GM21825 (cell line): ENCODE measurements around the gene ATXN1.

ENCODE experiments used
- ATAC-seq: cut with Tn5 transposase; IDR thresholded peaks from one replicate; pipeline ENCODE4 v1.9.1; 2021; ENCODE audit warnings: mild to moderate bottlenecking, moderate library complexity; ENCODE audit not compliant: unreplicated experiment

ATXN1 gene

GRCh38 chr6:16747232-16748024 is 13.8 kb downstream of the ATXN1 start:
- no peak for ATAC-seq

DNA sequence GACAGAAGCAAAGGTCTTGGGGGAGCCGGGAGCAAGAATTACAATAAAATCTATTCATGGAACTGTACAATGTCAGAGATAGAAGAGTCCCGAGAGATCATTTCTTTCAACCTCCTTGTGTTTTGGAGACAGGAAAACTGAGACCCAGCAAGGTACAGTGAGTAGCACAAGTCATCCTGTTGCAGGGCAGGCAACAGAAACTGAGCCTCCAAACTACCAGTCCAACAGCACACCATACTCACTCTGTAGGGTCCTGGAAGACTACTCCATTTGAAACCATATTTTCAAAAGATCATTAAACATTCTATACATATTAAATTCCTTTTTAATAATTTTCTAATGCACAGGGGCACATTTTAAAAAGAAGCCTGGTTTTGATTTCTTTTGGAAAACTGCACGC is 14.4 kb downstream of the ATXN1 start:
- no peak for ATAC-seq

DNA sequence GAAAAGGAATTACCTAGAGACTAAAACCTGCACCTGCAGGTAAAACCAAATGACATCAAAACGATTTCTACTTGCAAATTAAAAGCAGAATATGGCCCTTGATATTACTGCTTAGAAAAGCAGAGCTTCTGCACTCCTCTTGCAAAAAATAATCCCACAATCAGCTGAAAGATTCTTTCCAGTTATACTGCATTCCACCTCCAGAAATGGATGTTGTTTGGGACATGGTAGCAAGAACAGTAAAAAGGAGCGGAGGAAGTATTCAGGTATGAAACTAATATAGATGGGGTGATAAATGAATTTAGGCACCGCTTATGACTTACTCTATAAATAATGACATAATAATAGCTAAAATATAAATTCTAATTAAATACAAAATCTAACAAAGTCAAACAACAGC is 14.9 kb downstream of the ATXN1 start:
- ATAC-seq, result no peak

DNA sequence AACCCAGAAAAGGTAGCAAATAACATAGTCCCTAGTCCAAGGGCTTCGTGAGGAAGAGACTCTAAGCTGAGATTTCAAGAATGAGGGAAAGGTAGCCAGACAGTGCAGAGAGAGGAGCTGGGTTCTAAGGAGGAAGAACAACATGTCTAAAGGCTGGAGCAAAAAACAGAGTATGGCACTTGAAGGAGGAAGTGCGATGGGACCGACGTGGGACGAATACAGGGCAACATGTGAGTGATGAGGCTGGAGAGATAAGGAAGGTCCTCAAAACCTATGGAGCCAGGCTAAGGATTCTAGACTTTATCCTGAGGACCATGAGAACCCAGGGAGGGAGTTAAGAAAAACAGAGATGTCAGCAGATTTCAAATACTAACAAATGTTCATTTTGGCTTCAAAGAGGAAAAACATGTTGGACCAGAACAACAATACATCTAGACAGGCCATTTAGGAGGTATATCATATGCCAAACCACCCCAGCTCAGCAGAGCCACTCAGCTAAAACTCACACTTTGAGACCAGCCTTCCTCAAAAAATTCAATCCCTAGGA is 17.5 kb downstream of the ATXN1 start:
- ATAC-seq, result no peak

DNA sequence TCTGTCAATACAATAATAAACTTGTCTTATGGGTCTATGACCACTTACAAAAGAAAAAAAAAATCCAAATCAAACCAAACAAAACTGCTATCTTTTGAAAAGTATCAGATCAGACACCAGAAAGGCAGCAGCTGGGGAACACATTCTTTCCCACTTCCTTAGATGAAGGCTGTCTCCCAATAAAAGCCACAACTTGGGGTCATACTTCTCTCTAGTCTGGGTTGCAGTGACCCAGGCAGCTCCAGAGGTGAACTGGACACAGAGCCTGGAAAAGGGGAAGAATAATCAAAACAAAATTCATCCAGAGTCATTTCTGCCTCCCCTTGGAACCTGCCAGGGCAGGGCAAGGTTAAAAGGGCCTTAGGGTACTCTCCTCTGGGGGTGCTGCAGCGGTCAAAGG is 19.1 kb downstream of the ATXN1 start:
- no peak for ATAC-seq

GRCh38 chr6:16741112-16742016 is 19.9 kb downstream of the ATXN1 start:
- peak; percentile 59 for ATAC-seq

DNA sequence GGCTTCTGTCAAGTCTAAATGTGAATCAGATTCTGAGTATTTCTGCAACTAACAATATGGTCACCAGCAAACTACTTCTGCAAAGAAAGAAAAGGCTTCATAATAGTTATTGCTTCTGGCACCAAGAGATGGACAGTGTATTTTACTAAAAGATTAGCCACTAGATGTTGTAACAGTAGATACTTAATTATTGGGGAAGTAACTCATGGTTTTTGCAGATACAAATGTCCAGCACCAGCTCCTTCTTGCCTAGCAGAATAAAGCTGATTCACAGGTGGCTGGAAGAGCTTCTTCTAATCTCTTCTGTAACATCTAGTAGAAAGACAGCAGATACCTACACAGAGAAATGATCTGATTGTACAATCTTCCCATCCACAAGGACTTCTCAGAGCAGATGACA is 21.2 kb downstream of the ATXN1 start:
- no peak for ATAC-seq

DNA sequence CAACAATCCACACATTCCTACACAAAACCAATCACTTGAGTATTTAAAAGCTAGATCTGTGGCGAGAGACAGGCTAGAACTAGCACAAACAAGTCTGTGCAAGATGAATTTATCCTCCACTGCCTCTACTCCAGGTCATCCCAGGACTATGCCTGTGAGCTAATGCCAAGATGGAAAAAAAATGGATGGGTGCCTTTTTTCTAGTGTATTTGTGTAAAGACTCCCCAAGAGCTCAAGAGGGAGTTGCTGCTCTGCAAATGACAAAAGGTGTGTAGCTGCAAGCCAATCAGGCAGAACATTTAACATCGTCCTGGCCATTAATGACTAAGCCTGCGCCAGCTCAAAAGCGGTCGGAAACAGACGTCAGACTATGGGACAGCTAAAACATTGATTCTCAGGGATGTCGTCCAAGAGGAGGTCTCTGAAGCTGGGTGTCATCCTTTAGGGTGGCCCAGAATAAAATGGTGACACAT is 21.9 kb downstream of the ATXN1 start:
- ATAC-seq, result no peak

- ATAC-seq, result no peak
Measured at GRCh38 chr6:16737925-16738324, 23.3 kb downstream of the ATXN1 start.

DNA sequence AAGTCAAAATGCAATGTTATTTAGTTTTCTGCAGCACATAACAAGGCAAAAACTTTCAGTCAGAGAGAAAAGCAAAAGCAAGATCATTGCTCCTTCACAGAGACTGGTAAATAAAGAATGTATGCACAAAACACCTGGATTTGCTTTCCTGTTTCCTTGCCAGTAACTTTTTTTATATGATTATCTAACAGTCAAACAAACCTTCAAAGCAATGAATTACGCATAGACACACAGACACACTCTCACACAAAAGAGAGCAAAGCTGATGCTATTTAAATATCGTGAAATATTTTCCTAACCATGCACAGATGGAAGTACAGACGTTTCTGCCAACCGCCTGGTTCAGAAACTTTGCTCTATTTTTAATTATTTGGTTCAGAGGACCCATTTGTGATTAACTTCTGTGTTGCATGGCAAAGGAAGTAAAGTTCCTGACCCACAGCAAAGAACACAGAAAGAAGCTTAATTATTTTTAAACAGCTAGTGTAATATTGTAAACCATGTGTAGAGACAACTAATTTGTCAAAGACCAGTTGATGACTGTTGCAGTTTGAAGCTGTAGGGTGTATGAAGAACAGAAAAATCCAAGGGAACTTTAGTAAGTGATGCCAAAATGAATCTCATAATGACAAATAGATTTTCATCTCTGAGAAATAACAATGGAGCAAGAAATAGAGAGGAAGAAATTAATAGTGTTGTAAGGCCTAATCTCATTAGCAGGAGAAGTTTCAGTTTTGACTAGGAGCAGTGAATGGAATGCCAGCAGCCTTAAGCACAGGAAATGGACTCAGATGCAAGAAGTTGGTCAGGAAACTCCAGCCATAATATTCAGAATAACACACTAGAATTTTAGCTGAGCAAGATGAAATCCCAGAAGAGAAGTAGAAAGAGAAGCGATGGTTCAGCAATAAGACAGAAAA is 24.1 kb downstream of the ATXN1 start:
- ATAC-seq, result no peak

- no peak for ATAC-seq
Measured at GRCh38 chr6:16735014-16735413, 26.2 kb downstream of the ATXN1 start.

GRCh38 chr6:16733085-16733484 is 28.2 kb downstream of the ATXN1 start:
- no peak for ATAC-seq

DNA sequence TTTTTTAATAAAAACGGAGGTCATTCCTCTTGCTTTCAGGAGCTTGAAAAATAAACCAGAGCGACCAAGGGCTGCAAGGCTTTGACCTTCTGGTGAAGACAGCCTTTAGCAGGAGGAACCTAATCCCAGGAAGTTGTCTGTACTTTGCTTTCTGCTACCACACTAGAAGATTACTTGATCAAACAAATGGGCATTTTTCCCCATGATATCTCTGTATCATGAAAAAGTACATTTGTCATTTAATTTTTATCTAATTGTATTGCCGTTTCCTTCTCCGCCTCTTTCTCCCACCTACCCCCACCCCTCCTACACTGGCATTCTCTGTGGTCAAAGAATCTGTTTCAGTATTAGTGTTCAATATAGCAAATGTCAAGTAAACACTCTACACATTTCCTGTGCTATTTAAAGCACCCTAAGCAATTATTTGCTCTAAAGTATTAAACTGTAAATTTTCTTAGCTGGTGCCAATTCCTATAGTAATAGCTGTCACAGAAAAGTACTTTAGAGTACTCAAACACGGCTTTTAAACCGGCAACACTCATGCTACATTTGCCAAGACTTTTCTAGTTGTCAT is 29.7 kb downstream of the ATXN1 start:
- ATAC-seq, result peak; percentile 96

DNA sequence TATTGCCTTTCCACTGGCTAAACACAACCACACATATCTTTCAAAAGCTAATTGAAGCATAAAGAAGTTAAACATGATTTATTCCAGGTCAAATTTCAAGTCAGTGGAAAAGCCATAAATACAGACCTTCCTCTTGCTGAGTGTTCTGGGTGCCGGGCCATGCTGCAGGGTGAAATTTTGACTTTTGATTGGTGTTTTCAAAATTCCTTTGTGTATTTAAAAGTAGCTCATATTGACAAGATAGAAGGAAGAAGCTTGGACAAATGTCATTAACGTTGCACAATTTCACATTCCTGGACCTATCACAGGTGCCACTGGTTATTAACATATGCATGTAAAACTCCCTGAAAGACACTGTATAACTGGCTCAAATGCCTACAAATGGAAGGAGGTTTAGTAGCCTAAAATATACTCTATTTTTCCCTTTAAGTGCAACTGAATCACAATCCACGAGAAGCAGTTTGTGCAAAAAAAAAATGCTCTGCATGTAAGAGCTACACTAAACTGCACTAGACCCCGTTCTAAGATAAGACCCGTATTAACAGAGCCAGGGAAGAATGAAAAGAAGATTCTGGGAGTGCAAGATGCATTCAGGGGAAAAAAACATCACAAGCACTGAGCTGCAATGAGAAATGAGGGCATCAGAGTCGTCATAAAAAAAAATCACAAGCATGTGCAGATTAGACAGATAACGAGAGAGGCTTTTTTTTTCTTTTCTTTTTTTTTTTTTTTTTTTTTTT is 30.4 kb downstream of the ATXN1 start:
- no peak for ATAC-seq

- no peak for ATAC-seq
Measured at GRCh38 chr6:16729744-16730143, 31.5 kb downstream of the ATXN1 start.

GRCh38 chr6:16729183-16729691 is 32.0 kb downstream of the ATXN1 start:
- ATAC-seq, result no peak

DNA sequence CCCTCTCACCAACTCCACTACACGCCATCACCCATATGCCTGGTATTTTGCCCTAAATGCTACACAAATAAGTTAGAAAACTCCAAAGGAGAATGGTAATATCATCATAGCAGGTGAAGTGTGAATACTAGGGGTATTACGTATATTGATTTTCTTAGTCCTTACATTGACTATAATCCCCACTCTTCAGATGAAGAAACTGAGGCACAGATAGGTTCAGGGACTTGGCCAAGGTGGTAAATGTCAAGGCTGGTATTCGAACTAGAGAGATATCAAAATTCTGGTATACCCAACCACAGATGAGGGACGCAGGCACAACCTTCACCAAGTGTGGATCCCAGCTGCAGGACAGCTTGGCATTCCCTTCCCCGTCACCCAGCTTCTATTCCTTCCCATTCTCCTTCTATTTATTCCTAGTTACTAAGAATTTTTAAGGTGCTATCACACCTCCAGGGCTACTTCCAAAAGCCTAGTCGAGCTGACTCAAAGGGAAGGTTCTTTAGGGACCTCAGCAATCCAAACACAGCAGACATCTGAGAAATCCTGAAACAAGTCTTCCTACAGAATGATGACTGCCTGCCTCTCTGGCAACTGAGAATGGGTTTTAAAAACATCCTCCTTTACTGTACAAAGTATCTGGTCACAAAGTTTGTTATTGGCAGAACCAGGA is 32.6 kb downstream of the ATXN1 start:
- no peak for ATAC-seq

DNA sequence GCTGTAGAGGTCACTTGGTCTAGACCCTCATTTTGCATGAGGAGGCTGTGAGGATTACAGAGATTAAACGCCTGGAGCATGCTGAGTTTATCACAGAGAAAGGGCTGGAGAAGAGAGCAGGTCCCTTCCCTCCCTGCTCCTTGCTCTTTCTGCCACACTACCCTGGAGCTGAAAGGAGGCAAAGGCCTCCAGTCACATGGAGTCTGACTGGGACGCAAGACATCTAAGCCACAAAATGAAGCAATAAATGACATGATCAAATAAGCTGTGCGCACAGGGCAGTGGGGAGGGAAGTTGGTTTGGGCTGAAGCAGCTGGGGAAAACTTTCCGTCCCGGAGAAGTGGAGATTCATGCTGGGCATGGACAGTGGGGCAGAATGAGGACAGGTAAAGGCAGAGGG is 33.3 kb downstream of the ATXN1 start:
- ATAC-seq, result no peak
